ENCODE measurements around the gene UQCR11. TPM values are rescaled to one million over a fixed set of nuclear protein-coding genes. Genes with fewer than 3 reads are reported as not detected.

UQCR11 gene
- total and polyA plus RNA-seq, 2 experiments from 2014 or later: 49.3 to 669 TPM

DNA sequence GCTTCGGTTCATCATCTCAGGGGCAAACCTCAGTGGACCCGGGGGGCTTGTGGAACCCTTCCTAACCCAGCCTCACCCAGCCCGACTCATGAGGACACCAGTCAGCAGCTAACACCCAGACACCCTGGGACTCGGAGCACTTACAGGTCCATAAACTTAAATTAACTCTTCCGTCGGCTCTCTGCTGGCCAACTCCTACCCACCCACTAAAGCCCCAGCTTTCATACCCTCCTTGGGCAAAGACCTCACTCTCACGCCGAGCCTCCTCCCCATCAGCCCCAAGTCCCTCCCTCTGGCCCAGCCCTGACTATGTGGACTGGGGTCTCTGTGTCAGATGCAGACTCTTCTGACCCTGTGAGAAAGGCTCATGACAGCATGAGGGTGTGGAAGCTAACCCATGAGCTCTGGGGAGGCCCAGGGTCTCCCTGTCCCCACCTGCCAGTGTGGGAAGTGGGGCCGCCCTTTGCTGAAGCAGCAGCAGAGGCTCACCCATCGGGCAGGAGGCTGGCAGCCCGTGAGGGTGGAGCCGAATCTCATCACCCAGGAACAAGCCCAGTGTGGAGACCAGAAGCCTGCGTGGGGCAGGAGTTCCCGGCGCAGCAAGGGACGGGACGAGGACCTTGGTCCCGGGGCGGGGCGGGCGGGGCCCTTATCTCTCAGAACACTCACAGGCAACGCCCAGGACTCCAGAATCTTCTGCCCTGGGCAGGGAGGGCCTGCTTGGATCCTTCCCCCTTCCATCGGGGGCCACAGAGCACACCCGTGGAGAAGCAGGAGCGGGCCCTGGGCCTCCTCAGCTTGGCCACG lies 27.4 kb upstream of the UQCR11 start:
- H3K9ac ChIP-seq: no peak overlapping the region
- no peak for TF ChIP-seq EZH2phosphoT487 (IDR thresholded peaks at IDR 0.05; ENCODE audit: insufficient read depth, low read depth)
- TF ChIP-seq EZH2 (IDR thresholded peaks at IDR 0.05; ENCODE audit: insufficient read depth, poor library complexity, severe bottlenecking): no peak
- H2AFZ ChIP-seq: no peak overlapping the region
- no peak overlapping the region for H3K4me2 ChIP-seq (ENCODE audit: unreplicated experiment)
- H3K36me3 ChIP-seq (ENCODE audit: low read depth): no peaks in the 10 kb centered on the region; the same call in 1 of the 2 replicates
- no peak overlapping the region for H3K4me3 ChIP-seq
- no peak for DNase-seq
- H3K27ac ChIP-seq: no peak overlapping the region
- H3K4me1 ChIP-seq (ENCODE audit: insufficient read depth): no peaks in the 10 kb centered on the region
- H3K27me3 ChIP-seq (replicated peaks; ENCODE audit: insufficient read depth): no peaks in the 10 kb centered on the region
- no peaks in the 10 kb centered on the region for H3K9me2 ChIP-seq (ENCODE audit: insufficient read depth)
- no peaks in the 10 kb centered on the region for H3F3A ChIP-seq (ENCODE audit: insufficient read depth)
- 90 to 92% methylated on average over 24 to 26 of the region's 26 CpGs for WGBS, 2 experiments (ENCODE audit: low coverage in 1 of 2, low lambda C conversion rate in 2 of 2, missing lambda C conversion rate in 2 of 2)
- in situ Hi-C loops (cut with MboI): no loop called here
- no peaks in the 10 kb centered on the region for H4K20me1 ChIP-seq (ENCODE audit: insufficient read depth)
- H3K9me3 ChIP-seq (ENCODE audit: low read depth): no peaks in the 10 kb centered on the region
- H3K79me2 ChIP-seq (ENCODE audit: insufficient read depth): peaks cover 35% of the 10 kb centered on the region

DNA sequence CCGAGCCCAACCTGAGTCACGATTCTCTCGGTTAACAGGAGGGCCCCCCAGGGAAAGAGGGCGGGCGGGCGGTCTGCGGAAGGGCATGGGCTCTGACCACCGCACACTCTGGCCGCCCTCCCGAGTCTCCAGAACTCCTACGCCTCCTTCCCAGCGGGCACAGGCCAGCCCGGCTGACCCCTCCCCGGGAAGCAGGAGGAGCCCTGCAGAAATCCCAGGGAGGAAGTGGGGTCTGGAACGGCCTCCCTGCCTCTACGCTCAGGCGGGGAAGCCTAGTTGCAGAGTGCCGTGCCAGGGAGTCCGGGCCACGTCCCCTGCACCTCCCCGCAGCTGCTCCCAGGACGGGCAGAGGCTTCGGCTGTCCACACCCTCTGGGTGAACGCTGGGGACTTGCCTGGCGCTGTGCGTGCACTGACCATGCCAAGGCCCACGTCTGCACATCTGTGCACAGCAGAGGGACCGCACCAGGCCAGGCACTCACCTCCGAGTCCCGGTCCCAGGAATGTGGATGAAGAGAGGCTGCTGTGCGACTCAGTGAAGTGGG lies 26.4 kb upstream of the UQCR11 start:
- H3K9me3 ChIP-seq (ENCODE audit: low read depth): no peaks in the 10 kb centered on the region
- H4K20me1 ChIP-seq (ENCODE audit: insufficient read depth): no peaks in the 10 kb centered on the region
- no peak overlapping the region for H3K27ac ChIP-seq
- H3F3A ChIP-seq (ENCODE audit: insufficient read depth): no peaks in the 10 kb centered on the region
- TF ChIP-seq EZH2phosphoT487 (IDR thresholded peaks at IDR 0.05; ENCODE audit: insufficient read depth, low read depth) (no peak), EZH2 (IDR thresholded peaks at IDR 0.05; ENCODE audit: insufficient read depth, poor library complexity, severe bottlenecking) (no peak)
- H3K4me1 ChIP-seq (ENCODE audit: insufficient read depth): no peaks in the 10 kb centered on the region
- H3K9me2 ChIP-seq (ENCODE audit: insufficient read depth): no peaks in the 10 kb centered on the region
- in situ Hi-C loops (cut with MboI): no loop called here
- no peaks in the 10 kb centered on the region; the same call in 1 of the 2 replicates for H3K36me3 ChIP-seq (ENCODE audit: low read depth)
- 86 to 90% methylated on average over 22 to 31 of the region's 31 CpGs for WGBS, 2 experiments (ENCODE audit: low coverage in 1 of 2, low lambda C conversion rate in 2 of 2, missing lambda C conversion rate in 2 of 2)
- no peak overlapping the region for H3K4me3 ChIP-seq
- peaks cover 24% of the 10 kb centered on the region for H3K79me2 ChIP-seq (ENCODE audit: insufficient read depth)
- H2AFZ ChIP-seq: no peak overlapping the region
- no peak overlapping the region for H3K4me2 ChIP-seq (ENCODE audit: unreplicated experiment)
- no peaks in the 10 kb centered on the region for H3K27me3 ChIP-seq (replicated peaks; ENCODE audit: insufficient read depth)
- H3K9ac ChIP-seq: no peak overlapping the region
- DNase-seq: no peak

DNA sequence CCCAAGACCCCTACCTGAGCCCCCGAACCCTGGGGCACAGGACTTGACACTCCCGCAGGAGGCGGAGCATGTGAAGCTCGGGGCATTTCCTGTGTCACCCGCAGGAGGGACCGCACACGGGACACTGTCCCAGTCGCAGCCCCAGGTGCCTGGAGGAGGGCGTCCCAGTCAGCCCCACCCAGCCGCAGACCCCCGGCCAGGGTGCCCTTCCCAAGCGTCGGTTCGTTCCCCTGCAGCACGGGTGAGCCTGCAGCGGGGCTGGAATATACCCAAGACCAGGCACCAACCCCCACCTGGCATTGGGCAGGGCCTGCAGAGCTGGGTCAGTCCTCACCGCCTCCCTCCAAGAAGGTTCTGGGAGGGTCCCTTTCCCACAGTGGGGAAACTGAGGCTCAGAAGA lies 25.5 kb upstream of the UQCR11 start:
- no peaks in the 10 kb centered on the region for H3K4me1 ChIP-seq (ENCODE audit: insufficient read depth)
- no peaks in the 10 kb centered on the region for H3K27me3 ChIP-seq (replicated peaks; ENCODE audit: insufficient read depth)
- H3K9me2 ChIP-seq (ENCODE audit: insufficient read depth): no peaks in the 10 kb centered on the region
- H3K4me3 ChIP-seq: no peak overlapping the region
- H3K4me2 ChIP-seq (ENCODE audit: unreplicated experiment): no peak overlapping the region
- no peaks in the 10 kb centered on the region for H3K9me3 ChIP-seq (ENCODE audit: low read depth)
- no peaks in the 10 kb centered on the region; the same call in 1 of the 2 replicates for H3K36me3 ChIP-seq (ENCODE audit: low read depth)
- WGBS, 2 experiments (ENCODE audit: low coverage in 1 of 2, low lambda C conversion rate in 2 of 2, missing lambda C conversion rate in 2 of 2): 92 to 94% methylated on average over 14 to 17 of the region's 17 CpGs
- no peak overlapping the region for H2AFZ ChIP-seq
- in situ Hi-C loops (cut with MboI): no loop called here
- H3K9ac ChIP-seq: no peak overlapping the region
- H3K27ac ChIP-seq: no peak overlapping the region
- H4K20me1 ChIP-seq (ENCODE audit: insufficient read depth): no peaks in the 10 kb centered on the region
- H3K79me2 ChIP-seq (ENCODE audit: insufficient read depth): peaks cover 16% of the 10 kb centered on the region
- no peaks in the 10 kb centered on the region for H3F3A ChIP-seq (ENCODE audit: insufficient read depth)
- no peak for TF ChIP-seq EZH2 (IDR thresholded peaks at IDR 0.05; ENCODE audit: insufficient read depth, poor library complexity, severe bottlenecking)
- TF ChIP-seq EZH2phosphoT487 (IDR thresholded peaks at IDR 0.05; ENCODE audit: insufficient read depth, low read depth): no peak
- no peak for DNase-seq

DNA sequence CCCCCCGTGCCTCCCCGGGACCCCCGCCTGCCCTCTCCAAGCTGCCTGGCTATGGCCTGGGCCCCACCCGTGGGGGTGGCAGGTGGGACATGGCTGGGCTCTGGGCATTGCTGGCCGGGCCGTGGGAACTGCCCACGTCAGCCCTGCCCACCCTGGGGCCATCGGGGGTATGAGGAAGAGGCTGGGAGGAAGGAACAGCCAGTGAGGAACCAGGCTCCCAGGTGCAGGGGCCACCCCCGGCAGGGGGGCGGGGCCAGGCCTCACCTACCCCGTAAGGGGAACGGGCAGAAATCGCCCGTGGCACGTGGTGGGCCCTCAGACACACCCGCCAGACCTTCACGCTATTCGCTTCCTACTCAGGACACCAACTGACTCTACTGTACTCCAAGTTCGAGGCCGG lies 24.8 kb upstream of the UQCR11 start:
- Histone ChIP-seq H3K4me2 (ENCODE audit: unreplicated experiment) (no peak overlapping the region), H3K9ac (no peak overlapping the region), H3K36me3 (ENCODE audit: low read depth) (peaks cover under 1% of the 10 kb centered on the region; the same call in 1 of the 2 replicates), H3K9me3 (ENCODE audit: low read depth) (no peaks in the 10 kb centered on the region), H3K27ac (no peak overlapping the region), H3K79me2 (ENCODE audit: insufficient read depth) (peaks cover 8% of the 10 kb centered on the region), H3F3A (ENCODE audit: insufficient read depth) (no peaks in the 10 kb centered on the region), H3K27me3 (replicated peaks; ENCODE audit: insufficient read depth) (no peaks in the 10 kb centered on the region), H2AFZ (no peak overlapping the region), H4K20me1 (ENCODE audit: insufficient read depth) (no peaks in the 10 kb centered on the region), H3K9me2 (ENCODE audit: insufficient read depth) (no peaks in the 10 kb centered on the region), H3K4me3 (no peak overlapping the region), H3K4me1 (ENCODE audit: insufficient read depth) (no peaks in the 10 kb centered on the region)
- 85 to 89% methylated on average over 13 to 20 of the region's 20 CpGs for WGBS, 2 experiments (ENCODE audit: low coverage in 1 of 2, low lambda C conversion rate in 2 of 2, missing lambda C conversion rate in 2 of 2)
- in situ Hi-C loops (cut with MboI): no loop called here
- no peak for TF ChIP-seq EZH2 (IDR thresholded peaks at IDR 0.05; ENCODE audit: insufficient read depth, poor library complexity, severe bottlenecking)
- no peak for TF ChIP-seq EZH2phosphoT487 (IDR thresholded peaks at IDR 0.05; ENCODE audit: insufficient read depth, low read depth)
- DNase-seq: no peak
